HL-60/S4 treated with retinoic acid at 250 ng/mL for 4 days and 3 days (cell line): ENCODE data around the gene IGF2BP3.

Experiments used
- in situ Hi-C: fragments of 300-500 bp; cut with MboI; formaldehyde crosslinking; loops from 2 replicates; pipeline ENCODE4 v1.7.0; 2022; ENCODE audit warnings: low sequenced_read_pairs

The IGF2BP3 gene

GRCh38 chr7:23298885-23299769 is 171.2 kb downstream of the IGF2BP3 start, which contains the start of gene MALSU1:
Gene MALSU1 (plus strand): TSS chr7:23299339. CDS start chr7:23299353, 14 bp downstream.
- in situ Hi-C loops = loop anchor here (25.0 kb wide), 1 partner anchor 413 kb away; the partner anchor contains the start of gene STK31

GRCh38 chr7:23298141-23298881 is 172.0 kb downstream of the IGF2BP3 start:
- in situ Hi-C loops = loop anchor here (25.0 kb wide), 1 partner anchor 414 kb away; the partner anchor contains the start of gene STK31

DNA sequence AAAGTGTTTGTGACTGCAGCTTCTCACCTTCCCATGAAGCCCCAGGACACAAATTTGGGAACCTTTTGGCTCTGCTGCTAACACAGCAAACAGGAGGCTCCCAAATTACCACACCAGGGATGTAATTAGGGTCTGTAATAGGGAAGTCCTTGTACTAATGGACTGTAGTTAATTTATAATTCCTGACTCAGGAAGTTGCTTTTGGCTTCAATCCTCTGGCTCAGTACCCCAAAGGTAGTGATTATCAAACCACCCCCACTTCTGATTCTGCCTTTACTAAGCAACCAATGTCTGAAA is 174.9 kb downstream of the IGF2BP3 start:
- in situ Hi-C loops = loop anchor here (25.0 kb wide), 1 partner anchor 417 kb away; the partner anchor contains the start of gene STK31

GRCh38 chr7:23294549-23295400 is 175.5 kb downstream of the IGF2BP3 start:
- in situ Hi-C loops = loop anchor here (25.0 kb wide), 1 partner anchor 418 kb away; the partner anchor contains the start of gene STK31

- in situ Hi-C loops = loop anchor here (25.0 kb wide), 1 partner anchor 419 kb away; the partner anchor contains the start of gene STK31
These were observed 176.7 kb downstream of the IGF2BP3 start for GRCh38 chr7:23293500-23294073.

DNA sequence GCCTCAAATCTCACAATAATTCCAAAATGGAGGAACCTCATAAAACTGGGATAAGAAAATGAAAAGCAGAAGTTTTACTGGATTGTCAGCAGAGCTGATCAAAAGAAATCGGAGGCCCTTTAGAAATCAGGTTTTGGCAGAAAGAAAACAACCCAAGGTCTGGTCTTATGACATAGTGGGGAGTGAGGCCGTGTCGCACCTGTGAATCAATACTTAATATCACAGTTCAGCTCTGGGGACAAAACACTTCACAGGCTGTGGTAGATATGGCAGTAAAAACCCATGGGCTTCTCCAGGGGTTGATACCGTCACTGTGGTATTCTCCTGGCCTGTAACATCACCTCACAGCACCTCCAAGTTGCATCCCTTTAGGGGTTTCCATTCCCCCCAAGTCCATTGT is 177.7 kb downstream of the IGF2BP3 start:
- in situ Hi-C loops = loop anchor here (25.0 kb wide), 1 partner anchor 420 kb away; the partner anchor contains the start of gene STK31

GRCh38 chr7:23291957-23292560 is 178.2 kb downstream of the IGF2BP3 start:
- in situ Hi-C loops = loop anchor here (25.0 kb wide), 1 partner anchor 420 kb away; the partner anchor contains the start of gene STK31

- in situ Hi-C loops = loop anchor here (25.0 kb wide), 1 partner anchor 421 kb away; the partner anchor contains the start of gene STK31
These were observed 179.3 kb downstream of the IGF2BP3 start for GRCh38 chr7:23290993-23291392.

DNA sequence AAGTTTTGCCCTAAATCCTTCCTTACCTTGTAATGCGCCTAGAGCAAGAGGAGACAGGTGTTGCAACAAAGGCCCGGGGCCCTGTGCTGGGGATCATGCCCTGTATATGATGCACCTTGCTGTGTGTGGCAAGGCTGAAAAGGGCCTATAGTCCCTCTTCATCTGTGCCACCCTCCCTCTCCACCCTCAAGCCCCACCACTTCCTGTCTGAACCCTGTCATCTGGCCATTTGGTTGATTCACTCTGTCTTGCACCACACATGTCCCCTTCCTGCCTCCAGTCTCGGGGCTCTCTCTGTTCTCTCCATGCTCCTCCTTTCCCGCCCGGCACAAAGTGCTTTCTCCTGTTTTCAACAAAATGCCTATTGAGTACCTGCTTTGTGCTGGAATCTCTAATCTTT is 182.7 kb downstream of the IGF2BP3 start:
- in situ Hi-C loops = loop anchor here (25.0 kb wide), 1 partner anchor 425 kb away; the partner anchor contains the start of gene STK31

GRCh38 chr7:23285657-23286646 is 184.3 kb downstream of the IGF2BP3 start:
- in situ Hi-C loops = loop anchor here (25.0 kb wide), 1 partner anchor 426 kb away; the partner anchor contains the start of gene STK31

DNA sequence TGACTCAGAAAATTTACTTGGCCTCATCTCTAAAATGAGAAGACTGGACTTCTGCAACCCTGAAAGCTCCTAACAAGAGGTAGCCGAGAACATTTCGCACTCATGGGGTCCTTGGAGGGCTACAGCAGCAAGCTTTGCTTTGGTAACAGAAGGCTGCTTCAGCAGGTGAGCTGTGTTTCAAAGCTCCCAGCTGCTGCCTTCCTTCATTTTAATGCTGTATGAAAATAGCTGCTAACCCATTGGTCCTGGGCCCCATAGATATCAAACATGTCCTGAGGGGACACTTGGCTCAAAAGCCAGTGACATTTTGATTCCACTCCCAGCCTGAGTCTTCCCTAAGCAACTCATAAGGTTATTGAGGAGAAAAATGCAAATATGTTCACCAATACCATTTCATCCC is 185.4 kb downstream of the IGF2BP3 start:
- in situ Hi-C loops = loop anchor here (25.0 kb wide), 1 partner anchor 427 kb away; the partner anchor contains the start of gene STK31

DNA sequence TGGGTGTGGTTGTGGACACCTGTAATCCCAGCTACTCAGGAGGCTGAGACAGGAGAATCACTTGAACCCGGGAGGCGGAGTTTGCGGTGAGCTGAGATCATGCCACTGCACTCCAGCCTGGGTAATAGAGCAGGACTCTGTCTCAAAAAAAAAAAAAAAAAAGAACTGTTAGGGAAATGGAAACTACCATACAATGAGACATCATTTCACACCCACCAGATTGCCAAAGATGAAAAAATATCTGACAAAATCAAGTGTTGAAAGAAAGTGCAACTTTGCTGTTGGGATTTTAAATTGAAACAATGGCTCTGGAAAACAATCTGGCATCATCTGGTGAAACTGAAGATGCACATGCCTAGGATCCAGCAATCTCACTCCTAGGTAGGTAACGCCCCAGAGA is 187.2 kb downstream of the IGF2BP3 start:
- in situ Hi-C loops = loop anchor here (25.0 kb wide), 1 partner anchor 429 kb away; the partner anchor contains the start of gene STK31

- in situ Hi-C loops = loop anchor here (25.0 kb wide), 1 partner anchor 432 kb away; the partner anchor contains the start of gene STK31
These were observed 190.3 kb downstream of the IGF2BP3 start for GRCh38 chr7:23279819-23280525.

DNA sequence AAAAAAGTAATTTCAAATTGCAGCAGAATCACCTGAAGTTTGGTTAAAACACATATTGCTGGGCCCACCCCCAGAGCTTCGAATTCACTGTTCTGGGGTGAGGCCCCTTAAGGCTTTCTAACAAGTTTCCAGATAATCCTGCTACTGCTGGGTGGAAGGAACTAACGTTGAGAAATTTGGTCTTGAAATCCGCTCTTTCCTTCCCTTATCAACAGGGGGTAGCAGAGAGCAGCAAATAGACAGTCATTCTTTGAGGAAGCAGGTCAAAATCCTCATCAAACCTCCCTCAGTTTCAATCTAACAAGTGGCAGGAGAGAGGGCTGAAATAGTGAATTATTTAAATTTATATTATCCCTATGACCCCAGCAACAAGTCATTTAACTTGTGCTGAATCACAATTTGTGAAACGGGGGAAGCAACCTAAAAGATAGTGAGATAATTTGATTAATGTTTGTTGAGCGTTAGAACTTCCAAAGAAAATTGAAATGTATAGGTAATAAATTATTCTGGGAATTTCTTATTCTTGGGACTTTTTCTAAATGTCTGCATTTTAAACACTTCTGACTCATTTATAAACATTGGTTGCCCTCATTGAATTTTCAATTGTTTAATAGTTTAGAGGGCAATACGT is 192.8 kb downstream of the IGF2BP3 start:
- in situ Hi-C loops = loop anchor here (25.0 kb wide), 1 partner anchor 435 kb away; the partner anchor contains the start of gene STK31

- in situ Hi-C loops = loop anchor here (25.0 kb wide), 1 partner anchor 435 kb away; the partner anchor contains the start of gene STK31
These were observed 193.3 kb downstream of the IGF2BP3 start for GRCh38 chr7:23276947-23277346.

GRCh38 chr7:23276376-23276775 is 193.9 kb downstream of the IGF2BP3 start:
- in situ Hi-C loops = loop anchor here (25.0 kb wide), 1 partner anchor 436 kb away; the partner anchor contains the start of gene STK31

- in situ Hi-C loops = loop anchor here (25.0 kb wide), 1 partner anchor 436 kb away; the partner anchor contains the start of gene STK31
These were observed 194.4 kb downstream of the IGF2BP3 start for GRCh38 chr7:23275912-23276311.
